PC-3 (cell line): Measurements from ENCODE around the gene SNRNP70. TPM values are rescaled to one million over a fixed set of nuclear protein-coding genes. Genes with fewer than 3 reads are reported as not detected.
A peak's percentile ranks its signal among the peaks of the same experiment; 100 is the strongest.

Experiments
- ATAC-seq: fragments of 200-7000 bp; cut with Tn5 transposase; 2 replicates; pipeline ENCODE4 v1.9.1; 2020; ENCODE audit warnings: mild to moderate bottlenecking, moderate library complexity
- BruUV-seq: library from RNA; stranded (reverse); fragments of 400-500 nt; replicated peaks from 2 replicates; lab custom pipeline; 2021; lab: Mats Ljungman, UMichigan
- CTCF ChIA-PET: fragments of 300-600 bp; sonication (Branson Sonifier 250); formaldehyde crosslinking; loops from one replicate; lab custom pipeline; 2022; ENCODE audit warnings: antibody characterized with exemption; lab: Charles Lee
- POLR2A ChIA-PET: fragments of 300-600 bp; sonication (Branson Sonifier 250); formaldehyde crosslinking; loops from one replicate; lab custom pipeline; 2022; ENCODE audit warnings: antibody characterized with exemption; ENCODE audit not compliant: unreplicated experiment; lab: Charles Lee
- DNase-seq: peaks from one replicate; pipeline ENCODE4 v3.0.0-alpha.2; 2015
- H2AFZ ChIP-seq: fragments of 300-600 bp; sonication (generic); 2 replicates; pipeline ENCODE4 v1.6.0; 2016; ENCODE audit warnings: antibody characterized with exemption, low read length
- H3F3A ChIP-seq: fragments of 300-600 bp; sonication (generic); one replicate; pipeline ENCODE4 v1.6.0; 2017; ENCODE audit warnings: antibody characterized with exemption, low read length, control low read depth, mild to moderate bottlenecking; ENCODE audit not compliant: unreplicated experiment
- H3K27ac ChIP-seq: fragments of 300-600 bp; sonication (generic); 2 replicates; pipeline ENCODE4 v1.5.1; 2016; ENCODE audit warnings: mild to moderate bottlenecking, low read length
- H3K27me3 ChIP-seq: fragments of 300-600 bp; sonication (generic); 2 replicates; pipeline ENCODE4 v1.6.1; 2016; ENCODE audit warnings: low read length, mixed read lengths
- H3K36me3 ChIP-seq: fragments of 300-600 bp; sonication (generic); 2 replicates; pipeline ENCODE4 v1.6.1; 2016; ENCODE audit warnings: low read depth, mixed run types, low read length, mixed read lengths
- H3K4me1 ChIP-seq: fragments of 300-600 bp; sonication (generic); 2 replicates; pipeline ENCODE4 v1.5.1; 2016; ENCODE audit warnings: low read length; ENCODE audit not compliant: insufficient read depth
- H3K4me2 ChIP-seq: fragments of 300-600 bp; sonication (generic); 2 replicates; pipeline ENCODE4 v1.6.0; 2016; ENCODE audit warnings: low read length
- H3K4me3 ChIP-seq: fragments of 300-600 bp; sonication (generic); 2 replicates; pipeline ENCODE4 v1.5.1; 2016; ENCODE audit warnings: mild to moderate bottlenecking, low read length, mixed read lengths
- H3K79me2 ChIP-seq: fragments of 300-600 bp; sonication (generic); 2 replicates; pipeline ENCODE4 v1.6.1; 2017; ENCODE audit warnings: low read length, mixed read lengths
- H3K9ac ChIP-seq: fragments of 300-600 bp; sonication (generic); 2 replicates; pipeline ENCODE4 v1.6.0; 2016; ENCODE audit warnings: mild to moderate bottlenecking, low read length
- H3K9me2 ChIP-seq: fragments of 300-600 bp; sonication (generic); replicated peaks from 2 replicates; pipeline ENCODE4 v1.6.1; 2016; ENCODE audit warnings: mixed run types, low read length, mixed read lengths
- H3K9me3 ChIP-seq: fragments of 300-600 bp; sonication (generic); 2 replicates; pipeline ENCODE4 v1.6.1; 2016; ENCODE audit warnings: low read length, mixed read lengths
- H4K20me1 ChIP-seq: fragments of 300-600 bp; sonication (generic); 2 replicates; pipeline ENCODE4 v1.6.1; 2016; ENCODE audit warnings: low read length, mixed read lengths
- EZH2 ChIP-seq: fragments of 300-600 bp; sonication (generic); IDR thresholded peaks from one replicate; pipeline ENCODE4 v1.6.1; 2017; ENCODE audit warnings: antibody characterized with exemption, mild to moderate bottlenecking, low read length; ENCODE audit not compliant: unreplicated experiment
- EZH2phosphoT487 ChIP-seq: fragments of 300-600 bp; sonication (generic); IDR thresholded peaks from 2 replicates; pipeline ENCODE4 v1.6.1; 2018; ENCODE audit warnings: mild to moderate bottlenecking, antibody characterized with exemption, low read length, borderline replicate concordance
- intact Hi-C: fragments of 100-400 bp; cut with micrococcal nuclease; formaldehyde crosslinking; loops from 2 replicates; pipeline ENCODE4 v1.9.0; 2023
- total RNA-seq: library from RNA; depleted of rRNA; stranded (reverse); fragments of >200 nt; gene quantifications from 2 replicates; pipeline ENCODE4 v1.2.3, GENCODE V29; 2014
- TF ChIP-seq, protein P1 (sequence below): fragments of 300-600 bp; sonication (generic); conservative IDR thresholded peaks from 2 replicates; pipeline ENCODE4 v1.5.1; 2017; ENCODE audit warnings: antibody characterized with exemption, low read depth, mild to moderate bottlenecking, low read length

SNRNP70 gene
- total RNA-seq, 1 experiment from 2014 or later = 367 TPM

DNA sequence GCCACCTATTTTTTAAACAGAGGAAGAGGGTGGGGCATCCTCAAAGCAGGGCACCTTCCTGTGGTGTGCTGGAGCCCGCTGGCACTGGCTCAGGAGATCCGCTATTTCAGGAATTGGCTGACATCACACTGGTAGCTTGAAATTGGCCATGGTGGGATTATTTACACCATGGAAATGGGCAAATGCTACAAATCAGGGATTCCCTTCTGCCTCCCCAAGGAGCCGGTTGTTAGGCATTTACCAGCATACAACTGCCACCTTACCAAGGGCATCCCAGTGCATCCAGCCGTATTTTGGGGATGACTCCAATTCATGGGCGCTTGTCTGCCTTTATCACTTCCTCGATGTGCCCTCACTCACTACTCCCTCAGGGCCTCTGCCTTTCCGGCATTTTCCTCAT lies 55.7 kb downstream of the SNRNP70 start:
- POLR2A ChIA-PET = no interaction called here
- ATAC-seq (no peak), DNase-seq (no peak)
- H3K27me3 ChIP-seq = no peaks in the 10 kb centered on the region
- no peaks in the 10 kb centered on the region for H3K4me1 ChIP-seq
- H3K4me2 ChIP-seq = no peak overlapping the region
- peaks cover 6% of the 10 kb centered on the region for H3K79me2 ChIP-seq
- no peaks in the 10 kb centered on the region for H3K9me3 ChIP-seq
- no TSS peak for BruUV-seq
- H3K9ac ChIP-seq = no peak overlapping the region
- H4K20me1 ChIP-seq = no peaks in the 10 kb centered on the region
- H3F3A ChIP-seq = no peaks in the 10 kb centered on the region
- H2AFZ ChIP-seq = no peak overlapping the region
- no peak overlapping the region for H3K27ac ChIP-seq
- H3K9me2 ChIP-seq = no peaks in the 10 kb centered on the region
- CTCF ChIA-PET = no interaction called here
- intact Hi-C loops = no loop called here
- H3K4me3 ChIP-seq = no peak overlapping the region
- TF ChIP-seq EZH2 (no peak), EZH2phosphoT487 (no peak)
- TF ChIP-seq, protein P1, sequence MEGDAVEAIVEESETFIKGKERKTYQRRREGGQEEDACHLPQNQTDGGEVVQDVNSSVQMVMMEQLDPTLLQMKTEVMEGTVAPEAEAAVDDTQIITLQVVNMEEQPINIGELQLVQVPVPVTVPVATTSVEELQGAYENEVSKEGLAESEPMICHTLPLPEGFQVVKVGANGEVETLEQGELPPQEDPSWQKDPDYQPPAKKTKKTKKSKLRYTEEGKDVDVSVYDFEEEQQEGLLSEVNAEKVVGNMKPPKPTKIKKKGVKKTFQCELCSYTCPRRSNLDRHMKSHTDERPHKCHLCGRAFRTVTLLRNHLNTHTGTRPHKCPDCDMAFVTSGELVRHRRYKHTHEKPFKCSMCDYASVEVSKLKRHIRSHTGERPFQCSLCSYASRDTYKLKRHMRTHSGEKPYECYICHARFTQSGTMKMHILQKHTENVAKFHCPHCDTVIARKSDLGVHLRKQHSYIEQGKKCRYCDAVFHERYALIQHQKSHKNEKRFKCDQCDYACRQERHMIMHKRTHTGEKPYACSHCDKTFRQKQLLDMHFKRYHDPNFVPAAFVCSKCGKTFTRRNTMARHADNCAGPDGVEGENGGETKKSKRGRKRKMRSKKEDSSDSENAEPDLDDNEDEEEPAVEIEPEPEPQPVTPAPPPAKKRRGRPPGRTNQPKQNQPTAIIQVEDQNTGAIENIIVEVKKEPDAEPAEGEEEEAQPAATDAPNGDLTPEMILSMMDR = no peak
- H3K36me3 ChIP-seq = no peaks in the 10 kb centered on the region; the same call in 1 of the 2 replicates

DNA sequence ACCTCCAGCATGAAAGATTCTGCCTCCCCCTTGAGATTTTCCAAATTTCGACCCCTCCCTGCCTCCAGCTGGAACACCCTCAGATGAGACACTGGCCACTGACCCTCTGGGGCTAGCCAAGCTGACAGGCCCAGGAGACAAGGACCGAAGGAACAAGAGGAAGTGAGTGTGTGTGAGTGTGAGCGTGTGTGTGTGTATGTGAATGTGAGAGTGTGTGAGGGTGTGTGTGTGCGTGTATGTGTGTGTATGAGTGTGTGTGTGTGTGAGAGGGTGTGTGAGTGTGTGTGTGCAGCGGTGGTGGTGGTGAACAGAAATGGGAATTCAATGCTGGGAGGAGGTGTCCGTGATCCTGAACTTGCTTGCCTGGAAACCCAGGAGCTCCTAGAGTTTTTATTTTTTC lies 56.1 kb downstream of the SNRNP70 start:
- POLR2A ChIA-PET = no interaction called here

DNA sequence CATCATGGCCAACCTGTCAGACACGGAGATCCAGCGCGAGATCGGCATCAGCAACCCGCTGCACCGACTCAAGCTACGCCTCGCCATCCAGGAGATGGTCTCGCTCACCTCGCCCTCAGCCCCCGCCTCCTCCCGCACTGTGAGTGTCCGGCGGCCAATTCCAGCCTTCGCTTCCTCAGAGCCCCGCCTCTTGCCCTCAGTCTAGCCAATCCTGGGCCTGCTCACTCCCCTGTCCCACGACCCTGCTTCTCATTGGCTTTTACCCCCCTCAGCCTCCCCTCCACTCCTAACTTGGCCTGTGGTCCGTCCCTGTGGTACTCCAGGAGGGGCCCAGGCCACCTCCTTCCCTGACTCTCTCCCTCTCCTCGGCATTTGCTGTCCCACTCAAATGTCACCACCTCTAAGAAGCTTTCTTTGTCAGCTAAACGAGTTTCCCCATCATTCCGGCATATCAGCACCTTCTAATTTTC lies 57.6 kb downstream of the SNRNP70 start:
- Histone ChIP-seq H3K4me2 (peak overlapping the region; percentile 93), H3K9me3 (no peaks in the 10 kb centered on the region), H3K36me3 (no peaks in the 10 kb centered on the region; the same call in 1 of the 2 replicates), H3K9me2 (no peaks in the 10 kb centered on the region), H3K9ac (0 out of 2 replicates have a peak overlapping the region, but pooled peaks have one; percentile 16), H3K27ac (no peak overlapping the region), H4K20me1 (no peaks in the 10 kb centered on the region), H3K79me2 (peaks cover 6% of the 10 kb centered on the region), H2AFZ (peak overlapping the region; percentile 93), H3K27me3 (no peaks in the 10 kb centered on the region), H3K4me1 (no peaks in the 10 kb centered on the region), H3K4me3 (peak overlapping the region; percentile 76), H3F3A (no peaks in the 10 kb centered on the region)
- ATAC-seq (peak; percentile 97), DNase-seq (peak; percentile 88)
- POLR2A ChIA-PET = interaction anchor here (0.6 kb wide), 1 partner anchor 45 kb away, joined by 3 read pairs; no protein-coding TSS in a partner anchor
- TF ChIP-seq EZH2phosphoT487 (no peak), EZH2 (no peak)
- TF ChIP-seq, protein P1 = no peak
- no TSS peak for BruUV-seq
- intact Hi-C loops = loop anchor here (2.0 kb wide), 1 partner anchor 14 kb away; no protein-coding TSS in a partner anchor
- CTCF ChIA-PET = no interaction called here

More for the DNA sequence above, 56.1 kb downstream of the SNRNP70 start:
- H2AFZ ChIP-seq = no peak overlapping the region
- TF ChIP-seq EZH2phosphoT487 = no peak
- TF ChIP-seq, protein P1 = no peak
- TF ChIP-seq EZH2 = no peak
- intact Hi-C loops = no loop called here
- no peak overlapping the region for H3K9ac ChIP-seq
- no peaks in the 10 kb centered on the region for H3K9me2 ChIP-seq
- H3K9me3 ChIP-seq = no peaks in the 10 kb centered on the region
- no peaks in the 10 kb centered on the region; the same call in 1 of the 2 replicates for H3K36me3 ChIP-seq
- no peak overlapping the region for H3K4me3 ChIP-seq
- H3K27ac ChIP-seq = no peak overlapping the region
- H4K20me1 ChIP-seq = no peaks in the 10 kb centered on the region
- ATAC-seq (no peak), DNase-seq (no peak)
- BruUV-seq = no TSS peak
- no peaks in the 10 kb centered on the region for H3K4me1 ChIP-seq
- H3K27me3 ChIP-seq = no peaks in the 10 kb centered on the region
- no peaks in the 10 kb centered on the region for H3F3A ChIP-seq
- CTCF ChIA-PET = no interaction called here
- H3K79me2 ChIP-seq = peaks cover 6% of the 10 kb centered on the region
- H3K4me2 ChIP-seq = no peak overlapping the region
